ACC112 (cell line): Measurements from ENCODE around the gene HSD17B1.
A peak's percentile ranks its signal among the peaks of the same experiment; 100 is the strongest.

Experiments used
- H2AFZ ChIP-seq: fragments of 200-600 bp; sonication (generic); one replicate; pipeline ENCODE4 v1.6.0; 2017; ENCODE audit warnings: antibody characterized with exemption, low read length; ENCODE audit not compliant: unreplicated experiment
- H3K27ac ChIP-seq: fragments of 200-600 bp; sonication (generic); 2 replicates; pipeline ENCODE4 v1.5.1; 2014; ENCODE audit warnings: low read depth, mild to moderate bottlenecking, antibody characterized with exemption, low read length, moderate library complexity
- H3K27me3 ChIP-seq: fragments of 200-600 bp; sonication (generic); 2 replicates; pipeline ENCODE4 v1.6.1; 2014; ENCODE audit warnings: mild to moderate bottlenecking, antibody characterized with exemption, low read length, moderate library complexity, mixed read lengths; ENCODE audit not compliant: insufficient read depth
- H3K36me3 ChIP-seq: fragments of 200-600 bp; sonication (generic); 2 replicates; pipeline ENCODE4 v1.6.1; 2016; ENCODE audit warnings: mild to moderate bottlenecking, antibody characterized with exemption, low read length, moderate library complexity, mixed read lengths; ENCODE audit not compliant: insufficient read depth
- H3K4me1 ChIP-seq: fragments of 200-600 bp; sonication (generic); one replicate; pipeline ENCODE4 v1.6.1; 2016; ENCODE audit warnings: low read length, mixed read lengths; ENCODE audit not compliant: insufficient read depth, unreplicated experiment, control insufficient read depth
- H3K4me3 ChIP-seq: fragments of 200-600 bp; sonication (generic); 2 replicates; pipeline ENCODE4 v1.5.1; 2014; ENCODE audit warnings: mild to moderate bottlenecking, low read depth, low read length
- H3K79me2 ChIP-seq: fragments of 200-600 bp; sonication (generic); one replicate; pipeline ENCODE4 v1.6.0; 2016; ENCODE audit warnings: low read length; ENCODE audit not compliant: control insufficient read depth, unreplicated experiment, insufficient read depth

The HSD17B1 gene

GRCh38 chr17:42525221-42525620 lies 27.5 kb upstream of the HSD17B1 start:
- Histone ChIP-seq H3K36me3 (no peaks in the 10 kb centered on the region), H3K4me1 (peaks cover 40% of the 10 kb centered on the region), H3K27me3 (no peaks in the 10 kb centered on the region), H3K79me2 (no peaks in the 10 kb centered on the region), H3K27ac (peak overlapping the region; percentile 2; the same call in 1 of the 2 replicates), H3K4me3 (no peak overlapping the region), H2AFZ (no peak overlapping the region)

- Histone ChIP-seq H3K4me1 (peaks cover 32% of the 10 kb centered on the region), H3K27ac (peak overlapping the region; percentile 11), H3K79me2 (no peaks in the 10 kb centered on the region), H3K27me3 (no peaks in the 10 kb centered on the region), H3K36me3 (no peaks in the 10 kb centered on the region), H2AFZ (no peak overlapping the region), H3K4me3 (no peak overlapping the region)
Observed at GRCh38 chr17:42526031-42526444, 26.7 kb upstream of the HSD17B1 start.

- no peaks in the 10 kb centered on the region for H3K27me3 ChIP-seq
- no peak overlapping the region for H2AFZ ChIP-seq
- no peaks in the 10 kb centered on the region for H3K79me2 ChIP-seq
- no peaks in the 10 kb centered on the region for H3K36me3 ChIP-seq
- no peak overlapping the region for H3K27ac ChIP-seq
- H3K4me3 ChIP-seq: no peak overlapping the region
- H3K4me1 ChIP-seq: peaks cover 16% of the 10 kb centered on the region
Observed at GRCh38 chr17:42527932-42528331, 24.8 kb upstream of the HSD17B1 start.

- peaks cover 16% of the 10 kb centered on the region for H3K4me1 ChIP-seq
Observed at GRCh38 chr17:42529061-42529460, 23.7 kb upstream of the HSD17B1 start.

GRCh38 chr17:42530952-42531454 lies 21.7 kb upstream of the HSD17B1 start:
- no peaks in the 10 kb centered on the region for H3K79me2 ChIP-seq
- H2AFZ ChIP-seq: no peak overlapping the region
- no peaks in the 10 kb centered on the region for H3K27me3 ChIP-seq
- no peak overlapping the region for H3K27ac ChIP-seq
- H3K4me3 ChIP-seq: no peak overlapping the region
- H3K36me3 ChIP-seq: no peaks in the 10 kb centered on the region
- peaks cover 16% of the 10 kb centered on the region for H3K4me1 ChIP-seq

More at GRCh38 chr17:42529061-42529460, 23.7 kb upstream of the HSD17B1 start:
- no peaks in the 10 kb centered on the region for H3K79me2 ChIP-seq
- no peaks in the 10 kb centered on the region for H3K27me3 ChIP-seq
- H3K36me3 ChIP-seq: no peaks in the 10 kb centered on the region
- no peak overlapping the region for H3K4me3 ChIP-seq
- no peak overlapping the region for H2AFZ ChIP-seq
- H3K27ac ChIP-seq: no peak overlapping the region

- Histone ChIP-seq H3K27ac (no peak overlapping the region), H3K27me3 (no peaks in the 10 kb centered on the region), H3K36me3 (no peaks in the 10 kb centered on the region), H2AFZ (peak overlapping the region; percentile 48), H3K79me2 (peaks cover 3% of the 10 kb centered on the region), H3K4me3 (peak overlapping the region; percentile 78), H3K4me1 (peaks cover 10% of the 10 kb centered on the region)
Observed at GRCh38 chr17:42531455-42532354, 21.0 kb upstream of the HSD17B1 start.

GRCh38 chr17:42535155-42536047 lies 17.3 kb upstream of the HSD17B1 start:
- peaks cover 14% of the 10 kb centered on the region for H3K79me2 ChIP-seq
- H2AFZ ChIP-seq: peak overlapping the region; percentile 9
- H3K4me1 ChIP-seq: peaks cover 13% of the 10 kb centered on the region
- H3K27me3 ChIP-seq: no peaks in the 10 kb centered on the region
- H3K4me3 ChIP-seq: peak overlapping the region; percentile 93
- peaks cover 6% of the 10 kb centered on the region; the same call in 1 of the 2 replicates for H3K36me3 ChIP-seq
- H3K27ac ChIP-seq: peak overlapping the region; percentile 67

GRCh38 chr17:42536048-42536371 lies 16.7 kb upstream of the HSD17B1 start, which contains the start of gene NAGLU:
NAGLU (plus strand) TSS chr17:42536241; CDS start chr17:42536273, 32 bp downstream.
- Histone ChIP-seq H2AFZ (peak within 1 kb of the TSS; percentile 87), H3K27ac (peak within 1 kb of the TSS; percentile 67), H3K79me2 (peaks cover 14% of the 10 kb centered on the region), H3K36me3 (peaks cover 6% of the 10 kb centered on the region; the same call in 1 of the 2 replicates), H3K4me1 (peaks cover 14% of the 10 kb centered on the region), H3K4me3 (peak within 1 kb of the TSS; percentile 93), H3K27me3 (no peaks in the 10 kb centered on the region)

GRCh38 chr17:42536372-42537155 lies 16.2 kb upstream of the HSD17B1 start:
- Histone ChIP-seq H2AFZ (peak overlapping the region; percentile 87), H3K36me3 (peaks cover 10% of the 10 kb centered on the region; the same call in 1 of the 2 replicates), H3K27ac (peak overlapping the region; percentile 67), H3K4me3 (peak overlapping the region; percentile 93), H3K79me2 (peaks cover 14% of the 10 kb centered on the region), H3K4me1 (peaks cover 20% of the 10 kb centered on the region), H3K27me3 (no peaks in the 10 kb centered on the region)
